ENCODE results near the gene CDKN2B-AS1.

DNA sequence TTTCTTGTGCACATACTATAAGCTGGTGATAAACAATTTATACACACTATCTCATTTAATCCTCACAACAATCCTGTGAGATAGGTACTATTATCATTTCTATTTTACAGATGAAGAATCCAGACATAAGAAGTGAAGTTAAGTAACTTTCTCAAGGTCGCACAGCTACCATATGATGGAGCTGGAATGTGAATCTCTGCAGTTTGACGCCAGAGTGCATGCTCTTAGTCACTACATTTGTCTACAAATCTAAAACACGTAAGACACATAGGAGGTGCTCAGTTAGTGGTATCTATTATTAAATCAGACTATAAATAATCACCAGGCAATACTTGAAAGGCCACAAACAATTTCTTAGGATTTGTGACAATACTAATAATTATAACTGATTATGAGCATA is 59.5 kb downstream of the CDKN2B-AS1 start:
- no peak for TF ChIP-seq ZBTB8A (CRISPR knock-in tag; IDR thresholded peaks at IDR 0.05; ENCODE audit: borderline replicate concordance, low read depth)
- TF ChIP-seq ZBTB25 (CRISPR knock-in tag; IDR thresholded peaks at IDR 0.05): no peak
- TF ChIP-seq, protein P1, sequence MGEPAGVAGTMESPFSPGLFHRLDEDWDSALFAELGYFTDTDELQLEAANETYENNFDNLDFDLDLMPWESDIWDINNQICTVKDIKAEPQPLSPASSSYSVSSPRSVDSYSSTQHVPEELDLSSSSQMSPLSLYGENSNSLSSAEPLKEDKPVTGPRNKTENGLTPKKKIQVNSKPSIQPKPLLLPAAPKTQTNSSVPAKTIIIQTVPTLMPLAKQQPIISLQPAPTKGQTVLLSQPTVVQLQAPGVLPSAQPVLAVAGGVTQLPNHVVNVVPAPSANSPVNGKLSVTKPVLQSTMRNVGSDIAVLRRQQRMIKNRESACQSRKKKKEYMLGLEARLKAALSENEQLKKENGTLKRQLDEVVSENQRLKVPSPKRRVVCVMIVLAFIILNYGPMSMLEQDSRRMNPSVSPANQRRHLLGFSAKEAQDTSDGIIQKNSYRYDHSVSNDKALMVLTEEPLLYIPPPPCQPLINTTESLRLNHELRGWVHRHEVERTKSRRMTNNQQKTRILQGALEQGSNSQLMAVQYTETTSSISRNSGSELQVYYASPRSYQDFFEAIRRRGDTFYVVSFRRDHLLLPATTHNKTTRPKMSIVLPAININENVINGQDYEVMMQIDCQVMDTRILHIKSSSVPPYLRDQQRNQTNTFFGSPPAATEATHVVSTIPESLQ (CRISPR knock-in tag; conservative IDR thresholded peaks at IDR 0.05): no peak
- no peak for TF ChIP-seq RAD21 (CRISPR knock-in tag; IDR thresholded peaks at IDR 0.05)
- no peak for TF ChIP-seq JDP2 (CRISPR knock-in tag; IDR thresholded peaks at IDR 0.05; ENCODE audit: borderline replicate concordance)
- no peak for TF ChIP-seq SATB2 (CRISPR knock-in tag; IDR thresholded peaks at IDR 0.05)
- no peak for TF ChIP-seq CBX5 (CRISPR knock-in tag; IDR thresholded peaks at IDR 0.05; ENCODE audit: borderline replicate concordance)
- no peak for TF ChIP-seq XRCC5 (optimal IDR thresholded peaks at IDR 0.05; ENCODE audit: low read length)
- no peak for TF ChIP-seq ARNT2 (CRISPR knock-in tag; IDR thresholded peaks at IDR 0.05; ENCODE audit: low read depth)
- no peak for TF ChIP-seq ZNF121 (CRISPR knock-in tag; IDR thresholded peaks at IDR 0.05)
- TF ChIP-seq ATF2 (CRISPR knock-in tag; IDR thresholded peaks at IDR 0.05): no peak
- TF ChIP-seq, protein P2, sequence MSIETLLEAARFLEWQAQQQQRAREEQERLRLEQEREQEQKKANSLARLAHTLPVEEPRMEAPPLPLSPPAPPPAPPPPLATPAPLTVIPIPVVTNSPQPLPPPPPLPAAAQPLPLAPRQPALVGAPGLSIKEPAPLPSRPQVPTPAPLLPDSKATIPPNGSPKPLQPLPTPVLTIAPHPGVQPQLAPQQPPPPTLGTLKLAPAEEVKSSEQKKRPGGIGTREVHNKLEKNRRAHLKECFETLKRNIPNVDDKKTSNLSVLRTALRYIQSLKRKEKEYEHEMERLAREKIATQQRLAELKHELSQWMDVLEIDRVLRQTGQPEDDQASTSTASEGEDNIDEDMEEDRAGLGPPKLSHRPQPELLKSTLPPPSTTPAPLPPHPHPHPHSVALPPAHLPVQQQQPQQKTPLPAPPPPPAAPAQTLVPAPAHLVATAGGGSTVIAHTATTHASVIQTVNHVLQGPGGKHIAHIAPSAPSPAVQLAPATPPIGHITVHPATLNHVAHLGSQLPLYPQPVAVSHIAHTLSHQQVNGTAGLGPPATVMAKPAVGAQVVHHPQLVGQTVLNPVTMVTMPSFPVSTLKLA (IDR thresholded peaks at IDR 0.05): no peak

All from HepG2 (cell line).